Erythroblast (primary cell): Measurements from ENCODE around the gene ZRSR2.
"Not testable (repeated sequence)": the region's sequence is repeated elsewhere in the genome, so short reads cannot be mapped to it uniquely, and the experiment has no call there.

Experiments used
- DNase-seq, 2 experiments: peaks; one replicate each; lab custom pipeline; 2025; lab: John Stamatoyannopoulos, UW
- GATA1 ChIP-seq: IDR thresholded peaks from 2 replicates; pipeline ENCODE4 v1.6.1; 2011; ENCODE audit warnings: low read depth, mild to moderate bottlenecking, control low read depth, low read length, moderate library complexity
- POLR2A ChIP-seq: IDR thresholded peaks from 2 replicates; pipeline ENCODE4 v1.6.1; 2011; ENCODE audit warnings: mild to moderate bottlenecking, low read length

The ZRSR2 gene, protein sequence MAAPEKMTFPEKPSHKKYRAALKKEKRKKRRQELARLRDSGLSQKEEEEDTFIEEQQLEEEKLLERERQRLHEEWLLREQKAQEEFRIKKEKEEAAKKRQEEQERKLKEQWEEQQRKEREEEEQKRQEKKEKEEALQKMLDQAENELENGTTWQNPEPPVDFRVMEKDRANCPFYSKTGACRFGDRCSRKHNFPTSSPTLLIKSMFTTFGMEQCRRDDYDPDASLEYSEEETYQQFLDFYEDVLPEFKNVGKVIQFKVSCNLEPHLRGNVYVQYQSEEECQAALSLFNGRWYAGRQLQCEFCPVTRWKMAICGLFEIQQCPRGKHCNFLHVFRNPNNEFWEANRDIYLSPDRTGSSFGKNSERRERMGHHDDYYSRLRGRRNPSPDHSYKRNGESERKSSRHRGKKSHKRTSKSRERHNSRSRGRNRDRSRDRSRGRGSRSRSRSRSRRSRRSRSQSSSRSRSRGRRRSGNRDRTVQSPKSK

DNA sequence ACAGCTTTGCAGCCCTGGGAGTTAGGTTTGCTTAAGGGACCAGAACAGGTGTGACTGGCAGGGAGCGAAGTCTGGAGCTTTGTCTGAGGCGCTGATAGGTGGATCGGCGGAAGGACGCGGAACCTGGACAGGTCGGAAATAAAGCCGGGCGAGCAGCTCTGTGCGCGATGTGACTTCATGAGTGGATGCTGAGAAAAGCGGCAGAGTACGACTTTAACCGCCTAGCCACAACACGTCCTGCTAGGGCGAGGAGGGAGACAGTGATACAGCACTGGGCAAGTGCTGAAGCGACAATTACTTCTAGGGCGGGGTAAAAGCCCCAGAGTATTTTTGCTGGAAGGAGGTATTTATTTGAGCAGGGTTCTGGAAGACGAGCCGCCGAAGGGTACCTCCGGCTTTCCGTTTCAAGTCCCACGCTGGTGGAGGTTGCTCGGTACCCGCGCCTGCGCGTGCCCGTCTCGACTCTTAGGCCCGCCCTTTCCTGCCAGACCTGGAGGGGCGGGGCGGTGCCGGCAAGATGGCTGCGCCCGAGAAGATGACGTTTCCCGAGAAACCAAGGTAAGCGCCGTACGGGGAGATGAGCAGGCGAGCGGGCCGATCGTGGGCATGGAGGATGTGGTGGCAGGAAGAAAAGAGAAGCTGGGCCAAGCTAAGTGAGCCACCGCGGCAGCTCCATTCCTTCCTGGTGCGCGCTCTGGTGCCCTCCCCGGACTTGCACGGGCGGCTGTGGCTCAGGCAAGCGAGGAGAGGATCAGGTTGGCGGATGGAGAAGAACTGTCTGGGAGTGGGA is at the start of gene ZRSR2:
ZRSR2 (plus strand) TSS at position 506 of the 790 bp plus-strand sequence; CDS start at position 518, 12 bp downstream.
- DNase-seq, result peak; percentile 83 to 85
- TF ChIP-seq POLR2A (peak; percentile 67), GATA1 (no peak)

DNA sequence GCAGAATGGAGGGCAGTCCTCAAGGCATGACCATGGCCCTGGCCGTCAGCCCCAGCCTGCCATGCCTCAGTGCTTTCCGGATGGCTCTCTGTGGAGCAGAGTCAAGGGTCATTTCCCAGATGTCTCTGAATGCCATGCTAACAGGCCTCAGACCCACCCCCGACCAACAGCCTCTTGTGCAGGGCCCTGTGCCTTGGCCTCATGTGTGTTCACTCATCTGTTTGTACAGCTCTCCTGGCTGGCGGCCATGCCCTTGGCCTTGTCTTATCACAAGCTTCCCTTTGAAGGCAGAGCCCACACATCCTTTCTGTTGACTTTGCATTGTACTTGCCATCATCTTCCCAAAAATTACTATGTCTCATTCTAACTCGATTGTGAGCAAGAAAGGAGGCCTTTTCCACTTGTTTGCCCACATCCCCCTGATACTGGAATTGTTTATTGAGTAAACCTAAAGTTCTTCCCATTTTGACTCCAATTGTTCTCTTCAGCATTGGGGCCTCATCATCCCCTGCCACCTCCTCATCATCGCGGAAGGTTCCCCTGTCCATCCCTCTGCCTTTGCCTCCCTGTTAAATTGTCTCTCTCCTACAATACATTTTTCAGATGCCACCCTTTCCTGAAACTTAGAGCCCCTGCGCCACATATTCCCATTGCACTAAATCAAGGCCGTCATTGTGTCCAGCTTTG is 46.0 kb upstream of the ZRSR2 start:
- peak; percentile 12 to 53 for DNase-seq
- TF ChIP-seq GATA1 (no peak), POLR2A (no peak)

DNA sequence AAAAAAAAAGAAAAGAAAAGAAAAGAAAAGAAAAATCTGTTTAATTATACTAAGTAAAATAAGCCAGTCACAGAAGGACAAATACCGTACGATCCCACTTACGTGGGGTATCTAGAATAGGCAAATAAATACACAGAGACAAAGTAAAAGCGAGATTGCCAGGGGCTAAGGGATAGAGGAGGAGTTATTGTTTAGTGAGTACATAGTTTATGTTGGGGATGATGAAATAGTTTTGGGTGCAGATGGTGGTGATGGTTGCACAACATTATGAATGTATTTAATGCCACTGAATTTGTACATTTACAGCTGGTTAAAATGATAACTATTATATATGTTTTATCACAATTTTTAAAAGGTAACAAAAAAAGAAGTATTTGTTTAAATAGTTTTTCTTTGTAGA is 45.1 kb upstream of the ZRSR2 start:
- TF ChIP-seq GATA1 (no peak), POLR2A (no peak)
- peak in 1 of 2 experiments; percentile 0 for DNase-seq

GRCh38 chrX:15746651-15747050 is 43.6 kb upstream of the ZRSR2 start:
- DNase-seq, result not testable (repeated sequence)

GRCh38 chrX:15747626-15748173 is 42.6 kb upstream of the ZRSR2 start:
- TF ChIP-seq POLR2A (no peak), GATA1 (no peak)
- DNase-seq, result no peak

GRCh38 chrX:15748841-15749240 is 41.4 kb upstream of the ZRSR2 start:
- no peak for DNase-seq
- TF ChIP-seq GATA1 (no peak), POLR2A (no peak)

DNA sequence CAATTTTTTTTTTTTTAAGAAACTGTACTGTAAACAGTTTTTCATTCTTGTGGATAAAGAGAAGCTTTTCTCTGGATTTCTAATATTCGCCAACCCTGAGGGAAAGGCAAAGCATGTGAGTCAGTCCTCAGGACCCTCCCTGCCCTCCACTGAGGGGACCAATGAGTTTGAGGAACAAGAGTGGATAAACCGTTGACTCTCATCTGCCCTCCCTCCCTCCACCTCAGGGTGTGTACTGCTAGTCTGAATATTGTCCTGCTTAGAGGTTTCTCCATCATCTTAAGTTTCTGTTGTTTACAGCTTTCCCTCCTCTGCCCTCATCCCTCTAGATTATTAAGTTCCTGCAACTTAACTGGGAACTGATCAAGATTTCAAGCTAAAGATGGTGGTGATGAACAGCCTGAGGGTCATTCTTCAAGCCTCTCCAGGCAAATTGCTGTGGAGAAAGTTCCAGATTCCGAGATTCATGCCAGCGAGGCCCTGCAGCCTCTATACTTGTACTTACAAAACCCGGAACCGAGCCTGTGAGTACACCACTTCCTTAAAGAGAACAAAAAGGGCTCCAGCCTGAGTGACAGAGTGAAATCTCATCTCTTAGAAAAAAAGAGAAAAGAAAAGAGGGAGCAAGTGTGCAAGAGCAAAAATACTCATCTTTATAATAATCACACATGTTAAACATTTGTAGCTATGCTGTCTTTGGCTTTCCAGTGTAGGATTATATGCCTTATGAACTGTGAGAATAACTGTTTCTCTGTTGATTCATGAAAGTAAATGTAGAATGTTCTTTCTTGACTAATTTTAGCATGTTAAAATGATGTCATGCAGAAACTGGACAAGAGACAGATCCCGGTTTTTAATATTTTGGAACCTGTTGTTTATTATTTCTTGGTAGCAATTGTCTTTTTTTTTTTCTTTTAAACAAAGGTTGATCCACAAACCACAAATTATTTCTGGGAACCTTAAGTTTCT is 40.4 kb upstream of the ZRSR2 start:
- TF ChIP-seq GATA1, result no peak
- TF ChIP-seq POLR2A, result no peak
- DNase-seq, result no peak

- DNase-seq, result no peak
- TF ChIP-seq GATA1 (no peak), POLR2A (no peak)
These were observed 39.6 kb upstream of the ZRSR2 start for GRCh38 chrX:15750611-15751154.

- no peak for TF ChIP-seq GATA1
- no peak for TF ChIP-seq POLR2A
- no peak for DNase-seq
These were observed 39.0 kb upstream of the ZRSR2 start for GRCh38 chrX:15751155-15751819.

GRCh38 chrX:15755091-15755490 is 35.2 kb upstream of the ZRSR2 start:
- no peak for DNase-seq
- TF ChIP-seq POLR2A (no peak), GATA1 (no peak)

- TF ChIP-seq GATA1, result no peak
- TF ChIP-seq POLR2A, result no peak
- DNase-seq, result no peak
These were observed 32.1 kb upstream of the ZRSR2 start for GRCh38 chrX:15758140-15758539.

DNA sequence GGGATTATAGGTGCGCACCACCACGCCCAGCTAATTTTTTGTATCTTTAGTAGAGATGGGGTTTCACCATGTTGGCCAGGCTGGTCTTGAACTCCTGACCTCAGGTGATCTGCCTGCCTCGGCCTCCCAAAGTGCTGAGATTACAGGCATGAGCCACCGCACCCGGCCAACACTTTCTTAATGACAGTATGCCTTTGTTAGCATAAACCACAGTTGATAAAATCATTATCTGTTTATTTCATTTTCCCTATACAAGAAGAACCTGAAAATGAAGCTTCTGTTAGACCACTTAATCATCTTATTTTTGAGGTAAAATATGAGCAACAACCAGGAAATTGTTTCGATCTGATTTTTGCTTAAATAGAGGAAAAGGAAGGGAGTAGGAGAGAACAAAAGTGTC is 30.4 kb upstream of the ZRSR2 start:
- not testable (repeated sequence) for DNase-seq
